HG02870 (cell line): ENCODE results near the gene AQP9.
"Not testable (repeated sequence)": the region's sequence is repeated elsewhere in the genome, so short reads cannot be mapped to it uniquely, and the experiment has no call there.

Experiments used
- ATAC-seq: cut with Tn5 transposase; IDR thresholded peaks from one replicate; pipeline ENCODE4 v1.9.1; 2021; ENCODE audit warnings: mild to moderate bottlenecking, moderate library complexity; ENCODE audit not compliant: unreplicated experiment

Gene AQP9

GRCh38 chr15:58138106-58138505 is at the start of gene AQP9:
Gene AQP9 (plus strand): TSS chr15:58138381. CDS start chr15:58138566, 185 bp downstream.
- ATAC-seq = no peak

GRCh38 chr15:58095415-58095814 is 42.8 kb upstream of the AQP9 start:
- no peak for ATAC-seq

DNA sequence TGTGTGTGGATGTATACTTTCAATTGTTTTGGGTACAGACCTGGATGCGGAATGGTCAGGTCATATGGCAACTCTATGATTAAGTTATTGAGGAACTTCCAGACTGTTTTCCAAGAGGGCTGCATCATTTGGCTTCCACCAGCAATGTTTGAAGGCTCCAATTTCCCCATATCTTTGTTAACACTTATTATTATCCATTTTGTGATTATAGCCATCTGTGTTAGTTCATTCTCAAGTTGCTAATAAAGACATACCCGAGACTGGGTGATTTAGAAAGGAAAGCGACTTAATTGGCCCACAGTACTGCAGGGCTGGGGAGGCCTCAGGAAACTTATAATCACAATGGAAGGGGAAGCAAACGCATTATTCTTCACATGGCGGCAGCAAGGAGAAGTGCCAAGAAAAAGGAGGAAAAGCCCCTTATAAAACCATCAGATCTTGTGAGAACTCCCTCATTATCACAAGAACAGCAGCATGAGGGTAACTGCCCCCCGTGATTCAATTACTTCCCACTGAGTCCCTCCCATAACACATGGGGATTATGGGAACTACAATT is 41.6 kb upstream of the AQP9 start:
- ATAC-seq = no peak

DNA sequence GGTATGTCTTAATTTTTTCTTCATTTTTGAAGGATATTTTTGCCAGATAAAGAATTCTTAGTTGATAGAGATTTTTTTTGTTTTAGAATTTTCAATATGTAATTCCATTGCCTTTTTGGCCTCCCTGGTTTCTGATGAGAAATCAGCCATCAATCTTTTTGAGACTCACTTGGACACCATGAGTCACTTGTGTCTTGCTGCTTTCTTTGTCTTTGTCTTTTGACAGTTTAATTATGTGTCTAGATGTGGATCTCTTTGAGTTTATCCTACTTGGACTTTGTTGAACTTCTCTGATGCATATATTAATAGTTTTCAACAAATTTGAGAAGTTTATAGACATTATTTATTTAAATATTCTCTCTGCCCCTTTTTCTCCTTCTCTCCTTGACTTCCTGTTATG is 34.7 kb upstream of the AQP9 start:
- ATAC-seq = no peak

- ATAC-seq = no peak
Measured at GRCh38 chr15:58108117-58108516, 30.1 kb upstream of the AQP9 start.

DNA sequence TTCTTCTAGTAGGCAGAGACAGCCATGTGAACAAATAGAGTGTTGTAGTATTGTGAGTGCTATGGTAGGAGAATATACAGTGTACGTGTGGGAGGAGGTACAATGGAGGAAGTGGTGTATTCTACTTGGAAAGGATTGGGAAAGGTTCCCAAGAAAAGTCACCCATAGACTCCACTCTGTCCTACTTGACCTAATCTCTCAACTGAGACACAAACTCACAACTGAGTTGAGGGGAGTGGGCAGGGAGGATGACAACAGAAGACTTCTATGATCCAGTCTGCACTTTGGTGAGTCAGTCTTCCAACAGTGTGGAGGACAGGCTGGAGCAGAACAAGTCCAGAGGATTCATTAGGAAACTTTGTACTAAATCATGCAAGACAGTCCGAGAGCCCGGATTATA is 28.8 kb upstream of the AQP9 start:
- ATAC-seq = no peak

GRCh38 chr15:58110999-58111717 is 27.0 kb upstream of the AQP9 start:
- ATAC-seq = no peak

- no peak for ATAC-seq
Measured at GRCh38 chr15:58111718-58112104, 26.5 kb upstream of the AQP9 start.

DNA sequence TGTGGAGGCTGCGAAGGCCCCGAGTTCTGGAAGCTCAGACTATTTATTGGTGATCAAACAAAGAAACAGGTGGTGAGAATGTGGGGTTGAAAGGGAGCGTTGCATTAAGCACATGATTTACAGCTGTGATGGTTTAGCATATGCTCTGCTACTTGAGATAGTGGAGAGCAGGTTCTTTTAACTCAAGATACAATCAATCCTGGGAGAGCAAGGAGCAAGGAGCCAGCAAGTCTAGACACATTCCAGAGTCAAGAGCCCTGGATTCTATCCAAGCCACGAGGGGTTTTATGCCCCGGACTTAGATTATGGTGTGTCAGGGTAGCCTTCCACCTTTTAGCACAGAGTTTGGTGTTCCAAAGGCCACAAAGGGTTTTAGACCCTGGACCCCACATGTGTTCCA is 24.8 kb upstream of the AQP9 start:
- ATAC-seq = not testable (repeated sequence)

GRCh38 chr15:58114388-58114787 is 23.8 kb upstream of the AQP9 start:
- ATAC-seq = no peak

DNA sequence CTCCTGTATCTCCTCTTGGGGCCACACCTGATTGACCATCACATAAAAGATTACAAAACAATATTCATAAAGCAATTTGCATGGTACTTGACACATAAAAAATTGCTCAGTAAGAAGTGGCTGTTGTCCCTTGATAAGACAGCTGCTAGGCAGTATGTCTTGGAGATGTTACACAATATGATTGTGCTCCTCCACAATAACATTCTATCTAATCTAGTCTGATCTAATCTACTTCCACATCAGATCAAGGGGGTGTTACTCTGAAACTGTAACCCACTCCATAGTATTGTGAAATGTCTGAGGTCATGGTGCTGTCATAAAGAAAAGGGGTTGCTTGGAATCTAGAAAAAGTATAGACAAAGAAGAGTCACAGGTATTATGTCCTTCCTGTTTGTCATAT is 23.4 kb upstream of the AQP9 start:
- ATAC-seq = no peak

DNA sequence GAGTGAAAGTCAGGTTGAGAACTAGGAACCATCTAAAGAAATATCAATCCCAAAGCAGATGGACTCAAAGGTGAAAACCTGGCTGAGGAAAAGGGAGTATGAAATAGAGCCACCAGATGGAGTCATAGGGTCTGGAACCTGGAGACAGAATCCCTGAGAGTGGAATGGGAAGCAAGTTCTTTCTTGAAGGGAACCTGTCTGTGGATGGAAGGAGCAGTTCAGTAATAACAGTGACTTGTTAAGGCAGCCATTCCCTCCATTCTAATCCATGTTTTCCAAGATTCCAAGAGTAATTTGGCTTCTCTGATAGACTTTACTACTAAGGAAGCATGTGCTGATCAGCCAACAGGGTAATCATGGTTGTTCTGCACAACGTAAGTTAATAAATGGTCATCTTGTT is 22.5 kb upstream of the AQP9 start:
- ATAC-seq = no peak

DNA sequence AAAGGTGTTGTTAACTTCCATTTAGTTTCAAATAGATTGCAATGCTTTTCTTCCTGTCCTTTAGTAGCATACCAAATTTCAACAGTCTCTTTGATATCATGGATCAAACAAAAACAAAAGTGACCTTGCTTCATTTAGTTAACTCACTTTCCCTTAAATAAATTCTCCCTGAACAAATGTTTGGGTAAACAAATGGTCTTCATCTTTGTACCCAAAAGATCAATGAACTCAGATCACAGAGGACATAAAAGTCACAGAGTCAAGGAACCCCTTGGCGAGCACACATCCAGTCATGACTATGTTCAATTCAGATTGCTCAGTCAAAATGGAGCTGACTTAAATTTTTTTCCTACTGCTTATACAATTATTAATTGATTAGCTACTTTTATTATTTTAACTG is 20.6 kb upstream of the AQP9 start:
- no peak for ATAC-seq

DNA sequence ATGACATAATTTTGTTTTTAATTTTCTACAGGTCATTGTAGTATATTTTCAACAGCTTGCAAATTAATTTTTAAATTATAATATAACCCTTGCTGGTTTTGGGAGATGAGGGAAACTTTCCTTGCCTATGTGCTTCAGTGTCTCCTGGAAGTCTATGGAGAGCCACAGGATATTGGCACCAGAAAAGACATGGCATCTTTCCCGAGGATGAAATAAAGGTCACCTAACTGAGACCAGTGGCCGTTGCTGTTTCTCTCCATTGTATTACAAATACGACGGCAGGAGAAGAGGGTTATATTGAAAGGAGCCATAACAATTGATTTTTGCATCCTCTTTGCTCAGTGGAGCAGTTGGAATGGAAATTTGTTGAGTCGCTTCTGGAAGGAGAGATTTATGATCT is 19.9 kb upstream of the AQP9 start:
- no peak for ATAC-seq

GRCh38 chr15:58119016-58119415 is 19.2 kb upstream of the AQP9 start:
- ATAC-seq = no peak

DNA sequence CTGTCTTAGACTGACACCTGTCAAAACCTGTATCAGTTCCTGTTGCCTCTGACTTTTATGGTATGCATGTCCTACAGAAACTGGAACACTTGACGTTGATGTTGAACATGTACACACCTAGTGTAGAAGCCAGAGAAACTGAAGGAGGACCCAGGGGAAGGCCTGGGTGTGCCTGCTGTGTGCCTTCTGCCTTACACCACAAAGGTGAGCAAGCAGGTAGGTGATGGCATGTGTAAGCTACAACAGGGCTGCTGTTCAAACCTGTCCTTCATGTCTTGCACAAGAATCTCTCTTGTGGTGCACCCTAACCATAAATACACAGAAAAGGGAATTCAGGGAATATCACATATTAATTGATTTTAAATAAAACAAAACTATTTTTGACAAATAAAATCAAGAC is 13.6 kb upstream of the AQP9 start:
- no peak for ATAC-seq

- ATAC-seq = no peak
Measured at GRCh38 chr15:58125333-58125732, 12.8 kb upstream of the AQP9 start.

DNA sequence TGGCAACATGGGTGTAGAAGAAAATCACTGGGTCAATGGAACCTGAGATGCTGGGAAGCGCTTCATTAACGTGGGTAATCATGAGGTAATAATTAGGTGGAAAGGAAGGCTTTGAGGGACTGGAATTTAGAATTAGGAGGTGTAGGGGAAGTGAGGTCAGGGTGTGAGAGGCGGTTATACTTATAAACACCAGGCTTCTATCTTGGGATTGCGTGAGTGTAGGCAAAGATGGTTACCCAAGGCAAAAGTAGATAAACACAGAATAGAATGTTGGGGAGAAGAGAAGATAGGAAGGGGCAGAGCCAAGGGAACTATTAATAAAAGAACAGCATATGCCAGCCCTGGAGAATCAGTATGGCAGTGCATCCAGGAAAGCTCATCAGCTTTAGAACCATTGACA is 3.3 kb upstream of the AQP9 start:
- no peak for ATAC-seq

DNA sequence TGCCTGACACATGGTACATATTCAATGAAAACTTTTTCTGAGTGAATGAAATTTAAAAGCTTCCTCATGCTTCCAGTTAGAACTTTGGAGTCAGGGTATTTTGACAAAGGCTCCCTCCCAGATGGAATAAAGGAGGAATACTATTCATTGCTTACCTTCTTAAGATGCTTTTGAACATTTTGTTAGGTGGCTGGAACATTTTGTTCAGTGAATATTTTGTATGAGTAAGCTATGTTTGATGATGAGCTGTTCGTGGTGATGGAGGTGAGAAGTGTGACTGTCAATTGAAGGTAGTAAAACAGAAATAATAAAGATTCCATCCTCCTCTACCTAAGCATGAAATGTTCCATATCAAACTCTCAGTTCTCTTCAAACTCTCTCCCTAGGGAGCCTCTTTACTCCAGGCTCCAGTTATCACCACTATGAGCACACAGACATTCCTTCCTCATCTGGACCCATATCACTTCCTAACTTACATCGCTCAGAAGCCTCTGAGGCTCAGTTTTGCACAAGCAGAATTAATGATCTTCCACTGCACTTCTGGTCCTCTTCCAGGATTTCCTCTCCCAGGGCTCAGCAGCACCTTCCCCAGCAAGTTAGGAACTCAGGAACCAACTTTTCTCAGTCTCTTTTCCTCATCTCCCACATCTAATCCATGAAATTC is 2.5 kb upstream of the AQP9 start:
- ATAC-seq = no peak

DNA sequence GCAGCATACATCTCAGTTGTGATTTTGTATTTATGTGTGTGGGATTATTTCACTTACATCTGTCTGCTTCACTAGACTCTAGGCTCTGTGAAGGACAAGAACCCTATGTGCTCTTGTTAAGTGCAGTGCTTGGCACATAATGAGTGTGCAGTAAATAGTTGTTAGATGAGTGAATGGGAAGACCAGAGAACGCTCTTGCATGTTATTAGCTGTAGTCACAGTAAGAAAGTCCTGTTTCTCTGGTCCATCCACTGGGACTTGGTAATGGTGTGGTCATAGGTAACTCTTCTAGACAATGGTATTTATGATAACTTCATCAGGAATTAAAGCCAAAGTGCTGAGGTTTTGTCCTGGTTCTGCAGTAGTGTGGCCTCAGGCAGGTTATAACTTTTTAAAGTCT is 1.4 kb upstream of the AQP9 start:
- no peak for ATAC-seq

DNA sequence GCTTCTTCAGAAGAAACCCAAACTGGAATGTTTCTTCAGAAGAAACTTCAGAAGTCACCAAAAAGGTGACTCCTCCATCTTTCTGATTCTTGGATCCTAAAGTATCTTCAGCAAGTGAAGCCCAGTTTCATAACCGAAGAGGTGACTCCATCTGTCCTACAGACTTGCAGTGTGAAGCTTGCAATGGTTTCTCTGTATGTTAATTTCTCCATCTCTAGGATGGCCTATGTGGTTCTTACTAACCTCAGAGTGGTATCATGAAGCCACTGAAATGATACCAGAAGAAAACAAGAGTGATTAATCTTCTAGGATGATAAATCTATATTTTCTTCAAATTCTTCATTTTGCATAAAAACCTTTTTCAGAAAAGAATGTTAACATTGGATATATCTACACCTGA is 495 bp upstream of the AQP9 start:
- ATAC-seq = no peak

DNA sequence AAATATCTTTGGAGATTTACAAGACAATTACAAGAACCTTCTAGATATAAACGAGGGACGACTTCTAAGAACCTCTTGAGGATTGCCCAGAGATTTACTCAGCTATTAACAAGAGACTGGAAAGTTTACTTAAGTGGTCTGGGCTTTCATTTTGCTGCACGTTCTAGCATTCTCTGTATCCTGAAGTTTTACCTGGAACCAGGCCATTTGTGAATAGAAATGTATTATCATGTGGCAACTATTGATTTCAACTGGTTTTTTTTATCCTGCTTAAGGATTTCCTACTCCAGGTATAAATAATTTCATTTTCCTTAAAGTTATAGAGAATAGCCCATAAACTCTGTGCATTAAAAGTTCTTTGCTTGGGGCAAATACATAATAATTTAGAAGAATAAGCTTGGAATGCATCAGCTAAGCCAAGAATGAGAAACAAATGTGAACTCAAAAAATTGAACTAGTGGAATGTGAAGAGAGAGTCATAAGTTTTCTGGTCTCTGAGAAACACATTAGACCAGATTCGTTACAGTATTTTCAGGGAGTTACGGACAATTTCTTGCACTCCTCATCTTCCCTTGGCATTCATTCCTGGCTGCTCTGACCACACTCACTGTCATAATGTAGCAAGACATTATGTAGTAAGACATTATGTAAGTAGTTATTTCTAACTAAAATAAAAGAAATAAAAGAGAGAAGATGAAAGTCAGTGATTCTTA is 1.3 kb downstream of the AQP9 start:
- no peak for ATAC-seq
